ENCODE results near the gene MAP2. TPM values are rescaled to one million over a fixed set of nuclear protein-coding genes. Genes with fewer than 3 reads are reported as not detected.

Gene MAP2
- total and polyA plus RNA-seq, 2 of the 13 experiments (the other 11 are each of a cell fraction or from before 2014, with no cell fraction given), result 0.08 TPM; not detected in 1

DNA sequence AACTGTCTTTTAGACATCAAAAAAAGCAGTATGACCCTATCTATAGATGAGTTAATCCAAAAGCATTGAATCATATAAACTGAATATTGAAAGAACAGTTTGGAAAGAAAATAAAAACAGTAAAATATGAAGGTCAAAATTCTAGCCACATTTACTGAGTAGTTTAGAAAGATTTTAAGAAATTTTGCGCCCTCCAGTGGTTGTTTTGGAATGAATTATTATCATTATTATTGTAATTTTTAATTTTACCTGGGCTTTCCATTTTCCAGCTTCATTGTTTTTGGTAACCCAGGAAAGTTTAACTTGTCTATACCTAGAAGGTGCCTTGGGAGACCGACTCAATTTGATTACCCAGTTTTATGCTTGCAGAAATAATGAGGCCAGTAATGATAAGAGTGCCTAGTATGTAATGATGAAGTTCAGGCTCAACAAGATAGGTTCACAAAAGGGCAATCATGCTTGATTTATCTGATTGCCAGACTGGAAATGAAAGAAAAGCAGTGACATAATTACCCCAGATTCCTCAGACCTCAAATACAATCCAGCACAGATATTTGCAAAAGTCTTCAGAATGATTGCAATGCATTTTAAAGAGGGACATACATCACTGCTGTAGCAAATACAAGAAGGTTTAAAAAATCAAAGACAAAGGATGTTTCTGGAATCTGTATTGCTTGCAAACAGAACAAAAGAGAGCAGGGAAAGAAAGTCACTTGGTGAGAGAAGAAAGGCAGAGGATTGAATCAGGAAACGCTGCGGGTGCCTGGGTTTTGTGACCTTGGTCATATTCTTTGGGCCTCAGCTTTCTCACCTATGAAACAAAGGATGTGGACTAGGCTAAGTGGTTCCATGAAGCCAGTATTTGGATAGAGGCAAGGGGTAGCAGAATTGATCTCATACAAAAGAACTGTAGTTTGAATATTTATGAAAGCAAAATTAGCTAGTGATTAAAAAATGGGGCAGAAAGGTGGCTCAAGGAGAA is 153.8 kb downstream of the MAP2 start:
- TF ChIP-seq MIER2 (CRISPR knock-in tag; IDR thresholded peaks at IDR 0.05), result no peak
- TF ChIP-seq, protein P1, sequence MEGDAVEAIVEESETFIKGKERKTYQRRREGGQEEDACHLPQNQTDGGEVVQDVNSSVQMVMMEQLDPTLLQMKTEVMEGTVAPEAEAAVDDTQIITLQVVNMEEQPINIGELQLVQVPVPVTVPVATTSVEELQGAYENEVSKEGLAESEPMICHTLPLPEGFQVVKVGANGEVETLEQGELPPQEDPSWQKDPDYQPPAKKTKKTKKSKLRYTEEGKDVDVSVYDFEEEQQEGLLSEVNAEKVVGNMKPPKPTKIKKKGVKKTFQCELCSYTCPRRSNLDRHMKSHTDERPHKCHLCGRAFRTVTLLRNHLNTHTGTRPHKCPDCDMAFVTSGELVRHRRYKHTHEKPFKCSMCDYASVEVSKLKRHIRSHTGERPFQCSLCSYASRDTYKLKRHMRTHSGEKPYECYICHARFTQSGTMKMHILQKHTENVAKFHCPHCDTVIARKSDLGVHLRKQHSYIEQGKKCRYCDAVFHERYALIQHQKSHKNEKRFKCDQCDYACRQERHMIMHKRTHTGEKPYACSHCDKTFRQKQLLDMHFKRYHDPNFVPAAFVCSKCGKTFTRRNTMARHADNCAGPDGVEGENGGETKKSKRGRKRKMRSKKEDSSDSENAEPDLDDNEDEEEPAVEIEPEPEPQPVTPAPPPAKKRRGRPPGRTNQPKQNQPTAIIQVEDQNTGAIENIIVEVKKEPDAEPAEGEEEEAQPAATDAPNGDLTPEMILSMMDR (CRISPR knock-in tag; IDR thresholded peaks at IDR 0.05), result peak; percentile 24; the same call in 1 of the 2 replicates
- no peak for FAIRE-seq
- no peak overlapping the region for H3K9ac ChIP-seq (ENCODE audit: insufficient read depth, low read depth, low read length)
- peak; percentile 10 for DNase-seq (ENCODE audit: low spot score)
- H3K79me2 ChIP-seq (ENCODE audit: insufficient read depth, low read length), result no peaks in the 10 kb centered on the region
- no peak for ATAC-seq
- intact Hi-C loops (cut with micrococcal nuclease; ENCODE audit: unreplicated experiment), result loop anchor here (1.0 kb wide), 3 partner anchors 152 to 1182 kb away; no protein-coding TSS in a partner anchor
- H3K9me3 ChIP-seq (ENCODE audit: low read length), result no peaks in the 10 kb centered on the region
- 11% methylated on average over 4 of the region's 4 CpGs for WGBS (ENCODE audit: low lambda C conversion rate)
- ChIA-PET CTCF (ENCODE audit: low intra/inter-chr PET ratio, low total read pairs) (interaction anchor here (0.8 to 2.0 kb wide), 3 partner anchors 152 to 1182 kb away, joined by 3 to 24 read pairs (median 4); no protein-coding TSS in a partner anchor), POLR2A (no interaction called here)
- in situ Hi-C loops (cut with HindIII; ENCODE audit: extremely low pct_ligation_motif_present, low pct_unique_long_range_greater_than_20kb), result no loop called here
- no peaks in the 10 kb centered on the region for H3K27me3 ChIP-seq (ENCODE audit: control insufficient read depth in 1 of 2, insufficient read depth in 2 of 2, low read length in 2 of 2)
- no peak overlapping the region for H3K27ac ChIP-seq (ENCODE audit: extremely low read length, insufficient read depth, low read length)
- H3K4me3 ChIP-seq (replicated peaks in 1 of 3; ENCODE audit: insufficient read depth in 1 of 3, low read depth in 2 of 3, low read length in 3 of 3), result no peak overlapping the region
- no peaks in the 10 kb centered on the region for H3K4me1 ChIP-seq (ENCODE audit: insufficient read depth, low read length)
- no peak overlapping the region for H2AFZ ChIP-seq (ENCODE audit: low read length)
- no peaks in the 10 kb centered on the region for H4K20me1 ChIP-seq (ENCODE audit: insufficient read depth, low read length)
- H3K4me2 ChIP-seq (ENCODE audit: low read depth, low read length), result no peak overlapping the region
- H3K36me3 ChIP-seq (replicated peaks in 1 of 2; ENCODE audit: control insufficient read depth in 1 of 2, insufficient read depth in 2 of 2, low read length in 2 of 2), result no peaks in the 10 kb centered on the region
- BruUV-seq (replicated peaks), result no TSS peak

DNA sequence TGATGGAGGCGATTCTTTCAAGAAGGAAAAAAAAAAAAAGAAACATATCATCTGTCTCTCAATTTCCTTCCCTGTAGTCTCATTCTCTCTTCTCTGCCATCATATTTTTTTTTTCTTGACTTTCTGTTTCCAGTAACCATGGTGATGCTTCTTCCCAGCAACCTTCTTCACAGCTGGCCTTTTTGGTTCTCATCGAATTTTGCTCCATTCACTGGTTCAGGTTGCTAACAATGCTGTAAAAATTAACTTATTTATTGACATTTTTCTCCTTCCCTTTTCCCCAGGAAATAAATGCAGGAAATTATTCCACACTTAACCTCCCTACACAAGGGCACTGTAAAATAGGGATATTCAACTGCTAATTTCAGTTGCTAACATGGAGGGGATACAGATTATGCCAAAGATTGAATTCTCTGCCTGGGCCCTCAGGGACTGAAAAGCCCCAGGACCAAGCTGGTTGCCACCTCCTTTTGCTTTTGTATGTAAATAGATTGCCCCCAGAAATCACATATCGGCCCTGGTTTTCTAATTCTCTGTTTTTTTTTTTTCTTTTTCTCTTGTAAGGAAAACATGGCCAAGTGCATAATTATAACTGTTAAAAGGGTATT is 154.7 kb downstream of the MAP2 start:
- Histone ChIP-seq H3K9me3 (ENCODE audit: low read length) (no peaks in the 10 kb centered on the region), H3K36me3 (replicated peaks in 1 of 2; ENCODE audit: control insufficient read depth in 1 of 2, insufficient read depth in 2 of 2, low read length in 2 of 2) (no peaks in the 10 kb centered on the region), H3K4me1 (ENCODE audit: insufficient read depth, low read length) (no peaks in the 10 kb centered on the region), H3K27me3 (ENCODE audit: control insufficient read depth in 1 of 2, insufficient read depth in 2 of 2, low read length in 2 of 2) (no peaks in the 10 kb centered on the region), H2AFZ (ENCODE audit: low read length) (no peak overlapping the region), H3K4me3 (replicated peaks in 1 of 3; ENCODE audit: insufficient read depth in 1 of 3, low read depth in 2 of 3, low read length in 3 of 3) (no peak overlapping the region), H3K9ac (ENCODE audit: insufficient read depth, low read depth, low read length) (no peak overlapping the region), H3K79me2 (ENCODE audit: insufficient read depth, low read length) (no peaks in the 10 kb centered on the region), H3K27ac (ENCODE audit: extremely low read length, insufficient read depth, low read length) (no peak overlapping the region), H4K20me1 (ENCODE audit: insufficient read depth, low read length) (no peaks in the 10 kb centered on the region), H3K4me2 (ENCODE audit: low read depth, low read length) (no peak overlapping the region)
- ATAC-seq (no peak), FAIRE-seq (no peak), DNase-seq (ENCODE audit: low spot score) (no peak)
- in situ Hi-C loops (cut with HindIII; ENCODE audit: extremely low pct_ligation_motif_present, low pct_unique_long_range_greater_than_20kb), result no loop called here
- ChIA-PET POLR2A (no interaction called here), CTCF (ENCODE audit: low intra/inter-chr PET ratio, low total read pairs) (interaction anchor here (1.9 to 2.0 kb wide), 2 partner anchors 153 to 244 kb away, joined by 3 to 24 read pairs; no protein-coding TSS in a partner anchor)
- TF ChIP-seq ZFP36L2 (CRISPR knock-in tag; IDR thresholded peaks at IDR 0.05), result no peak
- TF ChIP-seq, protein P2, sequence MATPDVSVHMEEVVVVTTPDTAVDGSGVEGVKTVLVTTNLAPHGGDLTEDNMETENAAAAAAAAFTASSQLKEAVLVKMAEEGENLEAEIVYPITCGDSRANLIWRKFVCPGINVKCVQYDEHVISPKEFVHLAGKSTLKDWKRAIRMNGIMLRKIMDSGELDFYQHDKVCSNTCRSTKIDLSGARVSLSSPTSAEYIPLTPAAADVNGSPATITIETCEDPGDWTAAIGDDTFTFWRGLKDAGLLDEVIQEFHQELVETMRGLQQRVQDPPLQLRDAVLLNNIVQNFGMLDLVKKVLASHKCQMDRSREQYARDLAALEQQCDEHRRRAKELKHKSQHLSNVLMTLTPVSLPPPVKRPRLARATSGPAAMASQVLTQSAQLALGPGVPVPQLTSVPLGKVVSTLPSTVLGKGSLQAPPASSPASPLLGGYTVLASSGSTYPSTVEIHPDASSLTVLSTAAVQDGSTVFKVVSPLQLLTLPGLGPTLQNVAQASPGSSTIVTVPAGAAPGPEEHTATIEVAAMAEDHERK (CRISPR knock-in tag; IDR thresholded peaks at IDR 0.05; ENCODE audit: low read depth), result no peak
- TF ChIP-seq, protein P3, sequence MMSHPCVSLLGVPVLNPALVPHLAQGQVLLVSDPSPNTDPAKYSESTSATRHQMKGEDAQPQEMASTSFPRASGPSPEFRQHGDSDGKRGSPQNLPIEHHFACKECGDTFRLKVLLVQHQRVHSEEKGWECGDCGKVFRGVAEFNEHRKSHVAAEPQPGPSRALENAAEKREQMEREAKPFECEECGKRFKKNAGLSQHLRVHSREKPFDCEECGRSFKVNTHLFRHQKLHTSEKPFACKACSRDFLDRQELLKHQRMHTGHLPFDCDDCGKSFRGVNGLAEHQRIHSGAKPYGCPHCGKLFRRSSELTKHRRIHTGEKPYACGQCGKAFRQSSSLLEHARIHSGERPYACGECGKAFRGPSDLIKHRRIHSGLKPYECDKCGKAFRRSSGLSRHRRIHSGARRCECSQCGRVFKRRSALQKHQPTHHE (CRISPR knock-in tag; IDR thresholded peaks at IDR 0.05; ENCODE audit: borderline replicate concordance), result no peak
- no peak for TF ChIP-seq KDM1A (CRISPR knock-in tag; IDR thresholded peaks at IDR 0.05)
- TF ChIP-seq ZNF615 (CRISPR knock-in tag; IDR thresholded peaks at IDR 0.05; ENCODE audit: borderline replicate concordance), result no peak
- intact Hi-C loops (cut with micrococcal nuclease; ENCODE audit: unreplicated experiment), result no loop called here
- WGBS (ENCODE audit: low lambda C conversion rate), result 1% methylated on average over 2 of the region's 3 CpGs
- BruUV-seq (replicated peaks), result no TSS peak

Measured in HepG2 (cell line).